ENCODE data around the gene RAB27A. TPM values are rescaled to one million over a fixed set of nuclear protein-coding genes. Genes with fewer than 3 reads are reported as not detected.
"Not testable (repeated sequence)": the region's sequence is repeated elsewhere in the genome, so short reads cannot be mapped to it uniquely, and the experiment has no call there.

Gene RAB27A
- 10 to 100 TPM; 63.4 to 65.8 TPM for total RNA-seq

GRCh38 chr15:55289746-55290527 lies at the start of gene RAB27A:
RAB27A (minus strand) TSS chr15:55289813; CDS start chr15:55234934, 54,879 bp downstream.
- DNase-seq: peak; percentile 78
- Mint-ChIP-seq H3K27ac (peak within 1 kb of the TSS; percentile 95), H3K4me1 (peaks cover 40% of the 10 kb centered on the region), H3K36me3 (ENCODE audit: low read depth) (peaks cover 19% of the 10 kb centered on the region), H3K9me3 (no peaks in the 10 kb centered on the region), H3K4me3 (peak within 1 kb of the TSS; percentile 93), H3K27me3 (no peaks in the 10 kb centered on the region)
- ChIA-PET POLR2A (no interaction called here), CTCF (interaction anchor here (0.9 to 2.1 kb wide), 7 partner anchors 8 to 81 kb away, joined by 3 to 18 read pairs (median 5); partner anchors contain the start of genes PIGB and PIGBOS1)

- Mint-ChIP-seq H3K36me3 (ENCODE audit: low read depth) (peaks cover 33% of the 10 kb centered on the region), H3K9me3 (no peaks in the 10 kb centered on the region), H3K4me3 (no peak overlapping the region), H3K27me3 (no peaks in the 10 kb centered on the region), H3K4me1 (no peaks in the 10 kb centered on the region), H3K27ac (no peak overlapping the region)
- ChIA-PET CTCF (interaction anchor here (0.5 kb wide), 1 partner anchor 48 kb away, joined by 6 read pairs; no protein-coding TSS in a partner anchor), POLR2A (interaction anchor here (0.6 kb wide), 1 partner anchor 667 kb away, joined by 3 read pairs; no protein-coding TSS in a partner anchor)
- DNase-seq: no peak
These were observed 47.5 kb upstream of the RAB27A start for GRCh38 chr15:55337160-55337559.

- H3K4me3 Mint-ChIP-seq: no peak overlapping the region
- DNase-seq: no peak
- H3K9me3 Mint-ChIP-seq: no peaks in the 10 kb centered on the region
- POLR2A ChIA-PET: no interaction called here
- no peaks in the 10 kb centered on the region for H3K4me1 Mint-ChIP-seq
- H3K27ac Mint-ChIP-seq: no peak overlapping the region
- no peaks in the 10 kb centered on the region for H3K27me3 Mint-ChIP-seq
- CTCF ChIA-PET: interaction anchor here (1.3 kb wide), 1 partner anchor 73 kb away, joined by 4 read pairs; the partner anchor contains the start of genes CCPG1 and PIERCE2
- H3K36me3 Mint-ChIP-seq (ENCODE audit: low read depth): peaks cover 40% of the 10 kb centered on the region
These were observed 45.4 kb upstream of the RAB27A start for GRCh38 chr15:55334997-55335396.

- no peak overlapping the region for H3K4me3 Mint-ChIP-seq
- H3K36me3 Mint-ChIP-seq (ENCODE audit: low read depth): peaks cover 38% of the 10 kb centered on the region
- POLR2A ChIA-PET: no interaction called here
- no peaks in the 10 kb centered on the region for H3K9me3 Mint-ChIP-seq
- CTCF ChIA-PET: interaction anchor here (1.3 kb wide), 1 partner anchor 74 kb away, joined by 4 read pairs; the partner anchor contains the start of genes CCPG1 and PIERCE2
- no peak for DNase-seq
- no peak overlapping the region for H3K27ac Mint-ChIP-seq
- no peaks in the 10 kb centered on the region for H3K4me1 Mint-ChIP-seq
- no peaks in the 10 kb centered on the region for H3K27me3 Mint-ChIP-seq
These were observed 44.8 kb upstream of the RAB27A start for GRCh38 chr15:55334371-55334770.

- CTCF ChIA-PET: interaction anchor here (2.1 kb wide), 1 partner anchor 8 kb away, joined by 7 read pairs; the partner anchor contains the start of genes PIGB and PIGBOS1
- H3K36me3 Mint-ChIP-seq (ENCODE audit: low read depth): peaks cover 28% of the 10 kb centered on the region
- DNase-seq: no peak
- POLR2A ChIA-PET: no interaction called here
- H3K27ac Mint-ChIP-seq: no peak overlapping the region
- peaks cover 10% of the 10 kb centered on the region for H3K4me1 Mint-ChIP-seq
- no peak overlapping the region for H3K4me3 Mint-ChIP-seq
- H3K27me3 Mint-ChIP-seq: no peaks in the 10 kb centered on the region
- H3K9me3 Mint-ChIP-seq: no peaks in the 10 kb centered on the region
These were observed 37.8 kb upstream of the RAB27A start for GRCh38 chr15:55327387-55327786.

- ChIA-PET CTCF (interaction anchor here (1.6 kb wide), 1 partner anchor 86 kb away, joined by 3 read pairs; the partner anchor contains the start of genes CCPG1 and PIERCE2), POLR2A (no interaction called here)
- H3K4me1 Mint-ChIP-seq: peaks cover 38% of the 10 kb centered on the region
- H3K4me3 Mint-ChIP-seq: no peak overlapping the region
- peaks cover 22% of the 10 kb centered on the region for H3K36me3 Mint-ChIP-seq (ENCODE audit: low read depth)
- H3K9me3 Mint-ChIP-seq: no peaks in the 10 kb centered on the region
- no peaks in the 10 kb centered on the region for H3K27me3 Mint-ChIP-seq
- H3K27ac Mint-ChIP-seq: no peak overlapping the region
- no peak for DNase-seq
These were observed 32.9 kb upstream of the RAB27A start for GRCh38 chr15:55322467-55322866.

- Mint-ChIP-seq H3K27me3 (no peaks in the 10 kb centered on the region), H3K4me1 (peaks cover 46% of the 10 kb centered on the region), H3K4me3 (no peak overlapping the region), H3K36me3 (ENCODE audit: low read depth) (peaks cover 28% of the 10 kb centered on the region), H3K9me3 (no peaks in the 10 kb centered on the region), H3K27ac (no peak overlapping the region)
- ChIA-PET POLR2A (no interaction called here), CTCF (no interaction called here)
- no peak for DNase-seq
These were observed 31.4 kb upstream of the RAB27A start for GRCh38 chr15:55320963-55321362.

GRCh38 chr15:55320238-55320550 lies 30.6 kb upstream of the RAB27A start:
- H3K4me3 Mint-ChIP-seq: peak overlapping the region; percentile 98
- peaks cover 54% of the 10 kb centered on the region for H3K4me1 Mint-ChIP-seq
- ChIA-PET POLR2A (no interaction called here), CTCF (interaction anchor here (1.0 to 2.1 kb wide), 2 partner anchors 88 to 165 kb away, joined by 3 to 13 read pairs; partner anchors contain the start of genes CCPG1 and PIERCE2)
- H3K27ac Mint-ChIP-seq: peak overlapping the region; percentile 74
- H3K27me3 Mint-ChIP-seq: no peaks in the 10 kb centered on the region
- no peak for DNase-seq
- peaks cover 33% of the 10 kb centered on the region for H3K36me3 Mint-ChIP-seq (ENCODE audit: low read depth)
- H3K9me3 Mint-ChIP-seq: no peaks in the 10 kb centered on the region

- H3K36me3 Mint-ChIP-seq (ENCODE audit: low read depth): peaks cover 38% of the 10 kb centered on the region
- no peaks in the 10 kb centered on the region for H3K9me3 Mint-ChIP-seq
- ChIA-PET POLR2A (interaction anchor here (0.6 to 1.1 kb wide), 2 partner anchors 98 to 108 kb away, joined by 3 to 4 read pairs; no protein-coding TSS in a partner anchor), CTCF (interaction anchor here (0.7 to 2.1 kb wide), 6 partner anchors 9 to 164 kb away, joined by 3 to 13 read pairs (median 4); partner anchors contain the start of genes CCPG1 and PIERCE2)
- peak overlapping the region; percentile 99 for H3K27ac Mint-ChIP-seq
- H3K4me1 Mint-ChIP-seq: peaks cover 59% of the 10 kb centered on the region
- peak; percentile 13 for DNase-seq
- peak overlapping the region; percentile 98 for H3K4me3 Mint-ChIP-seq
- H3K27me3 Mint-ChIP-seq: no peaks in the 10 kb centered on the region
These were observed 30.1 kb upstream of the RAB27A start for GRCh38 chr15:55319537-55320237.

- peaks cover 63% of the 10 kb centered on the region for H3K4me1 Mint-ChIP-seq
- POLR2A ChIA-PET: interaction anchor here (0.6 to 1.1 kb wide), 2 partner anchors 97 to 109 kb away, joined by 3 to 4 read pairs; no protein-coding TSS in a partner anchor
- H3K9me3 Mint-ChIP-seq: no peaks in the 10 kb centered on the region
- DNase-seq: peak; percentile 84
- H3K4me3 Mint-ChIP-seq: peak within 1 kb of the TSS; percentile 98
- peak within 1 kb of the TSS; percentile 99 for H3K27ac Mint-ChIP-seq
- H3K27me3 Mint-ChIP-seq: no peaks in the 10 kb centered on the region
- CTCF ChIA-PET: interaction anchor here (0.7 to 2.1 kb wide), 6 partner anchors 9 to 163 kb away, joined by 3 to 13 read pairs (median 4); partner anchors contain the start of genes CCPG1 and PIERCE2
- H3K36me3 Mint-ChIP-seq (ENCODE audit: low read depth): peaks cover 41% of the 10 kb centered on the region
These were observed 29.2 kb upstream of the RAB27A start, which contains the start of the genes PIGB and PIGBOS1 for GRCh38 chr15:55318588-55319494. PIGB (plus strand) TSS chr15:55319222; CDS start chr15:55319251, 29 bp downstream. PIGBOS1 (minus strand) TSS chr15:55319123; CDS start chr15:55317792, 1,331 bp downstream.

- H3K4me1 Mint-ChIP-seq, H3K9me3 Mint-ChIP-seq: not testable (repeated sequence)
These were observed 13.2 kb upstream of the RAB27A start for GRCh38 chr15:55302801-55303200.

GRCh38 chr15:55297315-55297714 lies 7.7 kb upstream of the RAB27A start:
- POLR2A ChIA-PET: no interaction called here

More at GRCh38 chr15:55302801-55303200, 13.2 kb upstream of the RAB27A start:
- H3K4me3 Mint-ChIP-seq, H3K27ac Mint-ChIP-seq, H3K27me3 Mint-ChIP-seq, CTCF ChIA-PET, POLR2A ChIA-PET, DNase-seq: not testable (repeated sequence)
- H3K36me3 Mint-ChIP-seq (ENCODE audit: low read depth): peaks cover 21% of the 10 kb centered on the region

More at GRCh38 chr15:55297315-55297714, 7.7 kb upstream of the RAB27A start:
- CTCF ChIA-PET: no interaction called here
- Mint-ChIP-seq H3K4me3 (no peak overlapping the region), H3K27ac (no peak overlapping the region), H3K9me3 (no peaks in the 10 kb centered on the region), H3K4me1 (no peaks in the 10 kb centered on the region), H3K36me3 (ENCODE audit: low read depth) (no peaks in the 10 kb centered on the region), H3K27me3 (no peaks in the 10 kb centered on the region)
- DNase-seq: no peak
